Neural progenitor cell (in vitro differentiated cells): ENCODE results near the gene FLVCR2. TPM values are rescaled to one million over a fixed set of nuclear protein-coding genes. Genes with fewer than 3 reads are reported as not detected.

Source experiments
- DNase-seq: peaks from one replicate; pipeline ENCODE4 v3.0.0-alpha.2; 2016; ENCODE audit warnings: low spot score
- H2AFZ ChIP-seq: fragments of 200-600 bp; sonication (generic); replicated peaks from 2 replicates; pipeline ENCODE4 v1.6.1; 2016; ENCODE audit warnings: antibody characterized with exemption
- H3F3A ChIP-seq: fragments of 200-600 bp; sonication (generic); 2 replicates; pipeline ENCODE4 v1.6.1; 2016; ENCODE audit warnings: antibody characterized with exemption, low read depth
- H3K27ac ChIP-seq: fragments of 200-600 bp; sonication (generic); 2 replicates; pipeline ENCODE4 v1.5.1; 2016; ENCODE audit warnings: mild to moderate bottlenecking
- H3K27me3 ChIP-seq: fragments of 200-600 bp; sonication (generic); 2 replicates; pipeline ENCODE4 v1.6.1; 2016; ENCODE audit warnings: mild to moderate bottlenecking, moderate library complexity
- H3K36me3 ChIP-seq: fragments of 200-600 bp; sonication (generic); 2 replicates; pipeline ENCODE4 v1.5.1; 2016
- H3K4me1 ChIP-seq: fragments of 200-600 bp; sonication (generic); 2 replicates; pipeline ENCODE4 v1.6.1; 2016; ENCODE audit warnings: mixed run types
- H3K4me2 ChIP-seq: fragments of 200-600 bp; sonication (generic); 2 replicates; pipeline ENCODE4 v1.6.1; 2016
- H3K4me3 ChIP-seq: fragments of 200-600 bp; sonication (generic); 2 replicates; pipeline ENCODE4 v1.5.1; 2016
- H3K79me2 ChIP-seq: fragments of 200-600 bp; sonication (generic); 2 replicates; pipeline ENCODE4 v1.6.1; 2016; ENCODE audit warnings: low read depth
- H3K9ac ChIP-seq: fragments of 200-600 bp; sonication (generic); 2 replicates; pipeline ENCODE4 v1.6.1; 2016
- H3K9me3 ChIP-seq: fragments of 200-600 bp; sonication (generic); 2 replicates; pipeline ENCODE4 v1.5.1; 2016; ENCODE audit warnings: low read depth
- H4K20me1 ChIP-seq: fragments of 200-600 bp; sonication (generic); 2 replicates; pipeline ENCODE4 v1.6.1; 2016; ENCODE audit warnings: low read depth
- H3K27ac Mint-ChIP-seq: 3 replicates; pipeline ENCODE4 v1.8.0; 2021; ENCODE audit warnings: mixed read lengths
- H3K27me3 Mint-ChIP-seq: 2 replicates; pipeline ENCODE4 v1.8.0; 2022; ENCODE audit warnings: low read depth, mild to moderate bottlenecking, inconsistent platforms, moderate library complexity, mixed read lengths; ENCODE audit not compliant: insufficient read depth
- H3K36me3 Mint-ChIP-seq: 3 replicates; pipeline ENCODE4 v1.8.0; 2021; ENCODE audit warnings: mixed read lengths
- H3K4me1 Mint-ChIP-seq: 3 replicates; pipeline ENCODE4 v1.8.0; 2021; ENCODE audit warnings: mixed read lengths
- H3K4me3 Mint-ChIP-seq: 3 replicates; pipeline ENCODE4 v1.8.0; 2021; ENCODE audit warnings: mild to moderate bottlenecking, moderate library complexity, mixed read lengths
- H3K9me3 Mint-ChIP-seq: 3 replicates; pipeline ENCODE4 v1.8.0; 2020; ENCODE audit warnings: mixed read lengths
- CTCF ChIP-seq: fragments of 200-600 bp; sonication (generic); IDR thresholded peaks from 2 replicates; pipeline ENCODE4 v1.5.1; 2017; ENCODE audit warnings: antibody characterized with exemption, mild to moderate bottlenecking
- EZH2 ChIP-seq: fragments of 200-600 bp; sonication (generic); IDR thresholded peaks from 2 replicates; pipeline ENCODE4 v1.6.1; 2017; ENCODE audit warnings: antibody characterized with exemption, mild to moderate bottlenecking, moderate library complexity
- EZH2phosphoT487 ChIP-seq: fragments of 200-600 bp; sonication (generic); IDR thresholded peaks from 2 replicates; pipeline ENCODE4 v1.6.1; 2017; ENCODE audit warnings: antibody characterized with exemption
- total RNA-seq: library from RNA; depleted of rRNA; stranded (reverse); fragments of >200 nt; gene quantifications from 2 replicates; pipeline ENCODE4 v1.2.3, GENCODE V29; 2015; ENCODE audit warnings: low replicate concordance

FLVCR2 gene
- total RNA-seq, 1 donor from 2014 or later: 1.7 TPM

GRCh38 chr14:75589931-75590330, 11.5 kb downstream of the FLVCR2 start:
- Mint-ChIP-seq H3K4me1 (peaks cover 3% of the 10 kb centered on the region), H3K27ac (no peak overlapping the region), H3K27me3 (peaks cover 7% of the 10 kb centered on the region), H3K4me3 (no peak overlapping the region), H3K9me3 (peaks cover 10% of the 10 kb centered on the region), H3K36me3 (peaks cover 7% of the 10 kb centered on the region)
- Histone ChIP-seq H3K27ac (no peak overlapping the region), H3F3A (no peaks in the 10 kb centered on the region), H3K36me3 (no peaks in the 10 kb centered on the region), H3K9ac (no peak overlapping the region), H3K79me2 (no peaks in the 10 kb centered on the region), H4K20me1 (no peaks in the 10 kb centered on the region), H3K9me3 (no peaks in the 10 kb centered on the region), H3K4me3 (no peak overlapping the region), H3K27me3 (no peaks in the 10 kb centered on the region), H3K4me2 (no peak overlapping the region), H3K4me1 (peaks cover 11% of the 10 kb centered on the region), H2AFZ (no peak overlapping the region)
- TF ChIP-seq CTCF (no peak), EZH2 (no peak), EZH2phosphoT487 (no peak)
- no peak for DNase-seq

- no peaks in the 10 kb centered on the region for H4K20me1 ChIP-seq
- H3K27me3 ChIP-seq: no peaks in the 10 kb centered on the region
- H3K36me3 ChIP-seq: no peaks in the 10 kb centered on the region
- DNase-seq: no peak
- H3K27ac ChIP-seq: no peak overlapping the region
- peaks cover 11% of the 10 kb centered on the region for H3K4me1 ChIP-seq
- no peaks in the 10 kb centered on the region for H3F3A ChIP-seq
- no peaks in the 10 kb centered on the region for H3K79me2 ChIP-seq
- TF ChIP-seq EZH2phosphoT487: no peak
- TF ChIP-seq CTCF: no peak
- no peak for TF ChIP-seq EZH2
- H3K4me1 Mint-ChIP-seq: peaks cover 3% of the 10 kb centered on the region
- H3K4me2 ChIP-seq: no peak overlapping the region
- no peaks in the 10 kb centered on the region for H3K9me3 ChIP-seq
- peaks cover 5% of the 10 kb centered on the region for H3K27me3 Mint-ChIP-seq
- H3K9me3 Mint-ChIP-seq: peaks cover 11% of the 10 kb centered on the region
- peaks cover 7% of the 10 kb centered on the region for H3K36me3 Mint-ChIP-seq
- H2AFZ ChIP-seq: no peak overlapping the region
- H3K9ac ChIP-seq: no peak overlapping the region
- H3K4me3 ChIP-seq: no peak overlapping the region
- H3K27ac Mint-ChIP-seq: no peak overlapping the region
- H3K4me3 Mint-ChIP-seq: no peak overlapping the region
These were observed 13.0 kb downstream of the FLVCR2 start for GRCh38 chr14:75591331-75591946.

DNA sequence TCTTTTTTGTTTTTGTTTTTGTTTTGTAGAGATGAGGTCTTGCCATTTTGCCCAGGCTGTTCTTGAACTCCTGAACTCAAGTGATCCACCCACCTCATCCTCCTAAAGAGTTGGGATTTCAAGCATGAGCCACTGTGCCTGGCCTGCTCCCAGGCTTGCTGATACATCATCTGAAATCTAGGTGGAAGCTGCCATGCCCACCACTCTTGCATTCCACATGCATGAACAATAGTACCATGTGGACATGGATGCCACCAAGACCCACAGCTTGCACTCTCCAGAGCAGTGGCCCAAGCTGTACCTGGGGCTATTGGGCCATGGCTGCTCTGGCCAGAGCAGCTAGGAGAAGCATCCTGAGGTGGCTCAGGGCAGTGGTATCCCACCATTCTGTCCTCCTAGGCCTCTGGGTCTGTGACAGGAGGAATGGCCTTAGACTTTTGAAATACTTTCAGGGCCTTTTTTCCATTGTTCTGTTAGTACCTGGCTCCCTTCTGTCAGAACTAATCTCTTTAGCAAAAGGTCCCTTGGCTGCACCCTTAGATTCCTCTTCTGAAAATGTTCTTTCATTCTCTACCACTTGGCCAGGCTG, 13.7 kb downstream of the FLVCR2 start:
- Histone ChIP-seq H3K4me1 (peaks cover 6% of the 10 kb centered on the region), H3K27me3 (no peaks in the 10 kb centered on the region), H3K4me2 (no peak overlapping the region), H3K36me3 (no peaks in the 10 kb centered on the region), H3K79me2 (no peaks in the 10 kb centered on the region), H3K4me3 (no peak overlapping the region), H3F3A (no peaks in the 10 kb centered on the region), H3K9ac (no peak overlapping the region), H3K27ac (no peak overlapping the region), H4K20me1 (no peaks in the 10 kb centered on the region), H2AFZ (no peak overlapping the region), H3K9me3 (no peaks in the 10 kb centered on the region)
- no peak overlapping the region for H3K4me3 Mint-ChIP-seq
- peaks cover 11% of the 10 kb centered on the region for H3K9me3 Mint-ChIP-seq
- H3K36me3 Mint-ChIP-seq: peaks cover 7% of the 10 kb centered on the region
- H3K27me3 Mint-ChIP-seq: peaks cover 5% of the 10 kb centered on the region
- TF ChIP-seq EZH2phosphoT487: no peak
- TF ChIP-seq EZH2: no peak
- TF ChIP-seq CTCF: no peak
- H3K4me1 Mint-ChIP-seq: no peaks in the 10 kb centered on the region
- H3K27ac Mint-ChIP-seq: no peak overlapping the region
- DNase-seq: no peak
